Stimulated activated naive B cell treated with anti-CD40 and anti-IgM and Interleukin-4, amounts not matched to agents 10 μg/mL and 1 μg/mL and 100 μg/mL, for 72 hours (primary cell): ENCODE results near the gene TMEM178B.

Source experiments
- ATAC-seq, 2 donors: fragments of 150-1000 bp; cut with Tn5 transposase; replicated peaks; 2 replicates each; pipeline ENCODE4 v1.10.0; 2021; ENCODE audit warnings: moderate library complexity in 1 of 2
- DNase-seq: peaks from one replicate; pipeline ENCODE4 v3.0.0; 2021
- H3K27ac Mint-ChIP-seq: one replicate; pipeline ENCODE4 v1.8.0; 2022; ENCODE audit warnings: mild to moderate bottlenecking, mixed read lengths
- H3K27me3 Mint-ChIP-seq, 2 donors: one replicate each; pipeline ENCODE4 v1.8.0; 2022; ENCODE audit warnings: mixed read lengths in 2 of 2
- H3K36me3 Mint-ChIP-seq, 2 donors: one replicate each; pipeline ENCODE4 v1.8.0; 2022; ENCODE audit warnings: mixed read lengths in 2 of 2, mild to moderate bottlenecking in 1 of 2
- H3K4me1 Mint-ChIP-seq, 2 donors: one replicate each; pipeline ENCODE4 v1.8.0; 2022; ENCODE audit warnings: mixed read lengths in 2 of 2, mild to moderate bottlenecking in 1 of 2
- H3K4me3 Mint-ChIP-seq, 2 donors: one replicate each; pipeline ENCODE4 v1.8.0; 2022; ENCODE audit warnings: mild to moderate bottlenecking in 2 of 2, mixed read lengths in 2 of 2, moderate library complexity in 1 of 2
- H3K9me3 Mint-ChIP-seq, 2 donors: one replicate each; pipeline ENCODE4 v1.8.0; 2022; ENCODE audit warnings: mixed read lengths in 2 of 2, mild to moderate bottlenecking in 1 of 2

Gene TMEM178B

DNA sequence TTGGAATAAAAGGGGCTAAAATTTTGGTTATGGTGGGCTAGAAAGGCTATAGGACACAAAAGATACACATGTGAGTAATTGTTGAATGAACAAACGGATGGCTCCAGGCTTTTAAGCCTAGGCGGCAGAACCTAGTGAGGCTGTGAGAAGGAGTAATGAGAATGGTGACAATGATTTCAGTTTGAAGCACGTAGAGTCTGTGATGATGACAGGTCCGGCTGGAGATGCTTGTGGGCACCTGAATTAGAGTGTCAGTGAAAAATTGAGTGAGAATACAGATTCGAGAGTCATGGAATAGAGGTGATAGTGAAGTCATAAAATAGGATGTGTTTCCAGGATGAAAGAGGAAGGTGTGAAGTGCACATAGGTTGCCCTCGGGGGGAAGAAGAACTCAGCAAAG lies 170.6 kb downstream of the TMEM178B start:
- DNase-seq (no peak), ATAC-seq (no peak)
- H3K9me3 Mint-ChIP-seq: no peaks in the 10 kb centered on the region
- no peaks in the 10 kb centered on the region for H3K4me1 Mint-ChIP-seq
- no peak overlapping the region for H3K4me3 Mint-ChIP-seq
- peaks cover 0 to 6% of the 10 kb centered on the region in 2 donors for H3K27me3 Mint-ChIP-seq
- no peak overlapping the region for H3K27ac Mint-ChIP-seq
- H3K36me3 Mint-ChIP-seq: no peaks in the 10 kb centered on the region

DNA sequence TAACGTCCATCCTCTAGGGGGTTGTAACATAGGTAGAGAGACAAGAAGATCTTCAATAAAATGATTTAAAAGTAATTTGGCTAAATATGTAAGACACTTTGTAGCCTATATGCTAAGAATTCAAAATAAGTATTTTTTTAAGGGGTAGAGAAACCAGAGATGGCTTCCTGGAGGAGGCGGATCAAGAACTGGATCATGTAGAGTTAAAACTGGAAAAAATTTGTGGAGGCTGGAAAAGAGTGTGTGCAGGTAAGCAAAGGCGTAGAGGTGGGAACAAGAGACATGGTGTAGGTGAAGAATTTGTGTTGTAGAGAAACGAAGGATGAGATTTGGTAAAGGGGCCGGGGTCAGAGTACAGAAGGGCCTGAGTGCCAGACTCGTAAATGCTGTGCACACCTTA lies 172.6 kb downstream of the TMEM178B start:
- H3K4me1 Mint-ChIP-seq: no peaks in the 10 kb centered on the region
- H3K27me3 Mint-ChIP-seq: peaks cover 9 to 16% of the 10 kb centered on the region in 2 donors
- H3K36me3 Mint-ChIP-seq: no peaks in the 10 kb centered on the region
- H3K4me3 Mint-ChIP-seq: no peak overlapping the region
- H3K27ac Mint-ChIP-seq: no peak overlapping the region
- no peaks in the 10 kb centered on the region for H3K9me3 Mint-ChIP-seq
- DNase-seq (no peak), ATAC-seq (no peak)

DNA sequence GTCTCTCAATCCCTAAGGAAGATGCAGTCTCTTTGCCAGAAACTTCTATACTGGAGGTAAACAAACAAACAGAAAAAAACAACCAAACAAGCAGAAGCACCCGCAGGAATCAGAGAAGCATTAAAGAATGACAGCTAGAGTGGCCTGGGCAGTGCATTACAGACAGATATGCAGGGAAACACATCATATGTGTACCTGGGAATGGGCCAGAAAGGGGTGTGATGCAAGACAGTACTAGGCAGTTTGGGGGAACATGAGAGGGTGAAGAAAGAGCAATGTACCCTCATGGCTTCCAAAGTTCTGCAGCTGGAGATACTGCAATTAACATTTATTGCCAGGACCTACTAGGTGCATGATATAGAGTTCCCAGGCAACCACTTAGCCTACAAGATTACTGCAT lies 177.3 kb downstream of the TMEM178B start:
- DNase-seq: no peak
- Mint-ChIP-seq H3K4me1 (no peaks in the 10 kb centered on the region), H3K9me3 (peaks cover 0 to 2% of the 10 kb centered on the region in 2 donors), H3K27me3 (peaks cover 9 to 15% of the 10 kb centered on the region in 2 donors), H3K36me3 (no peaks in the 10 kb centered on the region), H3K27ac (no peak overlapping the region), H3K4me3 (no peak overlapping the region)
- no peak for ATAC-seq

DNA sequence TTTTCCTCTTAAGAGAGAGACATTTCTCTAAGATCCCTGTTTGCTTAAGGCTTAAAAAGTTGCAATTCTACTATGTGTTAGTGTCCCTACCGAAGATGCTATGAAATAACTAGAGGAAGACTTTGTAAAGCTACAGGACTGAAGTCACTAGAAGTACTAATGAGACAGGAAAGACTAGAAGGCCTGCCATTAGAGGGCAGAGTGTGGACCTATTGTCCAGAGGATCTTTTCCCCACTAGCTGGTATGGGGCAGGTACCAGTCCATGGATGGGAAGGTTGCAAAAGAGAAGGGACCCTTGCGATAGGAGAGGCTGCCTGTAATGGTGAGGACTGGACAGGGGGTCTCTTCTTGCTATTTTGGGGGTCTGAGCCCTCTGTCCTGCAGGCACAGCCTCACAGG lies 178.1 kb downstream of the TMEM178B start:
- DNase-seq (no peak), ATAC-seq (no peak)
- no peak overlapping the region for H3K4me3 Mint-ChIP-seq
- H3K27ac Mint-ChIP-seq: no peak overlapping the region
- peaks cover 9 to 10% of the 10 kb centered on the region in 2 donors for H3K27me3 Mint-ChIP-seq
- H3K36me3 Mint-ChIP-seq: no peaks in the 10 kb centered on the region
- no peaks in the 10 kb centered on the region for H3K4me1 Mint-ChIP-seq
- peaks cover 7% of the 10 kb centered on the region in 2 donors for H3K9me3 Mint-ChIP-seq

DNA sequence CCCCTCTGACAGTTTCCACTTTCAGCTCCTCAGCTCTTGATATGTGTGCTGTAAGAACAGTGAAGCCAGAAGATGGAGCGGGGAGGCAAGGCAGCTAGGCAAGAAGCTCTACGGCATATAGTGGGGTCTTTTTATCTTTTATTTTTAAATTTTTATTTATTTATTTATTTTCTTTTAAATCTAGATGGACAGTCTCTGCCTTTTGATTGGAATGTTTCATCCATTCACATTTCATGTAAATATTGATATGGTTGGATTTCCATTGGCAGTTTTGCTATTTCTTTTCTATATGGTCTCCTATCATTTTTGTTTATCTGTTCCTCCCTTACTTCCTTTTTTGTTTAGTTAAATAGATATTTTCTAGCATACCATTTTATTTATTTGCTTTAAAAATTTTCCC lies 183.7 kb downstream of the TMEM178B start:
- Mint-ChIP-seq H3K9me3 (peaks cover 16 to 22% of the 10 kb centered on the region in 2 donors), H3K4me3 (no peak overlapping the region), H3K27me3 (peaks cover 0 to 1% of the 10 kb centered on the region in 2 donors), H3K4me1 (no peaks in the 10 kb centered on the region), H3K36me3 (no peaks in the 10 kb centered on the region), H3K27ac (no peak overlapping the region)
- no peak for ATAC-seq
- DNase-seq: no peak

DNA sequence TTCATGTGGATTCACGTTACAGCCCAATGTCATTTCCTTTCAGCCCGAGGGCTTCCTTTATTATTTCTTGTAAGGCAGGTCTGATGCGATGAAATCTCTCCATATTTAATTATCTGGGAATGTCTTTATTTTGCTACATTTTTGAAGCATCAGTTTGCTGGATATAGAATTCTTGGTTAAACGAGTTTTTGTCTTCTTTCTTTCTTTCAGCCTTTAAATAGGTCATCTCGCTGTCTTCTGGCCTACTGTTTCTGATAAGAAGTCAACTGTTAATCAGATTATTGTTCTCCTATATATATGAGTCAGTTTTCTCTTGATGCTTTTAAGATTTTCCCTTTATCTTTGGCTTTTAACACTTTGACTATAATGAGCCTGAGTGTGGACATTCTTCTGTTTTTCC lies 184.7 kb downstream of the TMEM178B start:
- peaks cover 0 to 10% of the 10 kb centered on the region in 2 donors for H3K27me3 Mint-ChIP-seq
- ATAC-seq (no peak), DNase-seq (no peak)
- no peaks in the 10 kb centered on the region for H3K4me1 Mint-ChIP-seq
- H3K9me3 Mint-ChIP-seq: peaks cover 16 to 22% of the 10 kb centered on the region in 2 donors
- no peaks in the 10 kb centered on the region for H3K36me3 Mint-ChIP-seq
- H3K4me3 Mint-ChIP-seq: no peak overlapping the region
- H3K27ac Mint-ChIP-seq: no peak overlapping the region

DNA sequence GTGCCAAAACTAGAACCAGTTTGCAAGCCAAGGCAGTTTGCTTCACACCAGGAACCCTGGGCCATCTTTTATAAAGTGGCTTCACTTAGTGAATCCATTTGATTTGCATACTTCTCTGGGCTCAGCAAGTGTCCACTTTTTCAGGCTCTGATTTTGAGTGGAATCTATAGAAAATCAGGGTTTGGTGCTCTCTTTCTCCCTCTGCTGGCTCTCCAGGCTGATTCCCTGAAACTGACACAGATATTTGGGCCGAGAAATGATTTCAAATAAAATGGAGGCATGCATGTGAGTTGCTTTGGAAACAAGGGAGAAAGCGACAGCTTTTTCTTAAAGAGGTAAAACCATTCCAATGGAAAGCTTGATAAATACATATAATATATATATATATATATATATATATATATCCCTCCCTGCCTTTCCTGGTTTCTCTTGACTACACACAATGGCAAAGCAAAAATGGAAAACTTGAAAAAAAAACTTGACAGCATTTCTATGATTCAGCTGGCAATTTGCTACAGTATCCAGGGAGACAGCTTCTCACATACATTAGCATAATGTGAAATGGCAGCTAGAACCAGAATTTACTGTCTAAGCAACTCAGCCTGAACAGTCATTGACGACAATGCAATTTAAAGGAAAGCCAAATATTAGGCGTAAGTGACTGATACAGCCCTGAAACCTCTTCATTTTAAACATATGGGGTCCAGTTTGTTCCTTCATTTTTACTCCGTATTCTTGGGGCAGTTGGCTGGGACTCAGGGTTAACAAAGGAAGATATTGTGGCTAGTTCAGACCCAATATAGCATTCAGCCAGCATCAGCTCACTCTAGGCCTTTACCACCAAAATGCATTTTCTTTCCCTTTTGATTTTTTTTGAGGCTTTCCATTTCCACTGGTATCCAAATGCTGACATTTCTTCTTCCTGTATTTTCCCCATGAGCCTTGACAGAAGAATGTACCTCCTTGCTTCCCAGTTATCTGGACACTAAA lies 188.5 kb downstream of the TMEM178B start:
- DNase-seq: no peak
- Mint-ChIP-seq H3K4me1 (no peaks in the 10 kb centered on the region), H3K9me3 (peaks cover 11 to 15% of the 10 kb centered on the region in 2 donors), H3K4me3 (no peak overlapping the region), H3K36me3 (no peaks in the 10 kb centered on the region), H3K27me3 (peaks cover 0 to 10% of the 10 kb centered on the region in 2 donors), H3K27ac (no peak overlapping the region)
- ATAC-seq: no peak

DNA sequence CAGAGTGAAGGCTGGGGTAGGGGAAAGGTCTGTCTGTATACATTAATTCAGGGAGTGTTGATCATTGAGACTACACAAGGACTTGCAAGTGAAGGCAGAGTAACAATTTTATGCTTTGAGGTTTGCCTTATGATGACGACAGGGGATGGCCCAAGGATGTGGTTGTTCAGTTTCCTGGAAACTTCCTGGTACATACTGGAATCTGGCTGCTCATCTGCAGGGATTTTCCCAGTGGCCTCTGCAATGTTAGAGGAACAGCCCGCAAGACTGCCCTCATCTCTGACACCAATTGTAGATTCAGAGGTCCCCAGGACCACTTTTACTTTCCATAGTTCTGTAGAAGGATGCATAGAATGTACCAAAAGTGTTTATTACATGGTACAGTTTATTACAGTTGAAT lies 189.6 kb downstream of the TMEM178B start:
- peaks cover 9 to 14% of the 10 kb centered on the region in 2 donors for H3K9me3 Mint-ChIP-seq
- no peaks in the 10 kb centered on the region for H3K36me3 Mint-ChIP-seq
- no peak overlapping the region for H3K4me3 Mint-ChIP-seq
- peaks cover 0 to 10% of the 10 kb centered on the region in 2 donors for H3K27me3 Mint-ChIP-seq
- no peak overlapping the region for H3K27ac Mint-ChIP-seq
- H3K4me1 Mint-ChIP-seq: no peaks in the 10 kb centered on the region
- no peak for ATAC-seq
- DNase-seq: no peak

DNA sequence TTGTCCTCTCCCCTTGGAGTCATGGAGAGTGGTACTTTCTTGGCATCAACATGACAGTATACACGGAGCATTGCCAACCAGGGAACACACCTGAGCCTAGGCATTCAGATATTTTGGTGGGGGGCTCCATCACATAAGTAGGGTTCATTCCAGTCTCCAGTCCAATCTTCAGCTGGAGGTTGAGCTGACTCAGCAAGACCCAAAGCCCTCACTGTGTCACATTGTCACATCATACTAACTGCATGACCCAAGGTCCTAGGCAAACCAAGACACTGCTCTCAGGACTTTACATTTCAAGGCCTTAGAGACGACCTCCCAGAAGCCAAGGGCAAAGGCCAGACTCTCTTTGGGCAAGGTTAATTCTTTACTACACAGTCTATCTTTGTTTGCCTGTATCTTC lies 190.1 kb downstream of the TMEM178B start:
- Mint-ChIP-seq H3K4me1 (no peaks in the 10 kb centered on the region), H3K27me3 (peaks cover 0 to 10% of the 10 kb centered on the region in 2 donors), H3K27ac (no peak overlapping the region), H3K4me3 (no peak overlapping the region), H3K36me3 (no peaks in the 10 kb centered on the region), H3K9me3 (peaks cover 4 to 9% of the 10 kb centered on the region in 2 donors)
- ATAC-seq: no peak
- no peak for DNase-seq

DNA sequence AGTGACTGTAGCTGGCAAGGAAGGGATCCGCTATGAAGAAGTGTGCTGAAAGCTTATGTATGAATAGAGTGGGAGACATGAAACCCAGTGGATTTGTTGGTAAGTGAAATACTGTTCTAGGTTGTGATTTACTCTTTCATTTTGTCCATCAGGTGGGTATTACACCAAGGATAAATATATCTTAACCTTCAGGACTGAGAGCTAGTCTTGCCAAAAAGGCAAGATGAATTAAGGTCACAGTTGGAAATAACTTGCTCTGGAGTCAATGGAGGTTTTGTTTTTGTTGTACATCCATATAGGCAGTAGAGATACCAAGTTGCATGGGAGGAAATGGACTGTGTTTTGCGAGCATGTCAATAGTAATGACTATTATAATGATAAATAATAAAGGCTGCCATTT lies 190.6 kb downstream of the TMEM178B start:
- no peak for DNase-seq
- Mint-ChIP-seq H3K4me3 (no peak overlapping the region), H3K4me1 (no peaks in the 10 kb centered on the region), H3K36me3 (no peaks in the 10 kb centered on the region), H3K9me3 (peaks cover 4 to 7% of the 10 kb centered on the region in 2 donors), H3K27me3 (peaks cover 0 to 10% of the 10 kb centered on the region in 2 donors), H3K27ac (no peak overlapping the region)
- no peak for ATAC-seq

DNA sequence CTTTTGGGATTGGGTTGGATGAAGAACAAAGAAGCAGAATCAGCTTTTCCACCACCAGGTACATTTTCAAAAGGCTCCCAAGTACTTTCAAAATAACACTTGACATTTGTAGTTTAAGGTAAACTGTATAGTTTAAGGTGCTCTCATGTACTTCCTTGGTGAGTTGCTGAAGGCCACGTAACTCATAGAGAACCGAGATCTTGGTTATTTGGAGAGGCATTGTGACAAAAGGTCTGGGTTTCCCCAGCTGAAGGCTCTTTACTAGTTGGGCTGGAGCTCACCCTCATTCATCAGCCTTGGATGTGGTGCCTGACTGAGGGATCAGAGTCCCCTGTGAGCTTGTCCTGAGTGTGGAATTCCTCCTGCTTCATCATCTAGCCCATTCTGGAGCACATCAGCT lies 191.8 kb downstream of the TMEM178B start:
- Mint-ChIP-seq H3K4me1 (no peaks in the 10 kb centered on the region), H3K9me3 (peaks cover 0 to 2% of the 10 kb centered on the region in 2 donors), H3K36me3 (no peaks in the 10 kb centered on the region), H3K27ac (no peak overlapping the region), H3K4me3 (no peak overlapping the region), H3K27me3 (peaks cover 0 to 10% of the 10 kb centered on the region in 2 donors)
- ATAC-seq (no peak), DNase-seq (no peak)

DNA sequence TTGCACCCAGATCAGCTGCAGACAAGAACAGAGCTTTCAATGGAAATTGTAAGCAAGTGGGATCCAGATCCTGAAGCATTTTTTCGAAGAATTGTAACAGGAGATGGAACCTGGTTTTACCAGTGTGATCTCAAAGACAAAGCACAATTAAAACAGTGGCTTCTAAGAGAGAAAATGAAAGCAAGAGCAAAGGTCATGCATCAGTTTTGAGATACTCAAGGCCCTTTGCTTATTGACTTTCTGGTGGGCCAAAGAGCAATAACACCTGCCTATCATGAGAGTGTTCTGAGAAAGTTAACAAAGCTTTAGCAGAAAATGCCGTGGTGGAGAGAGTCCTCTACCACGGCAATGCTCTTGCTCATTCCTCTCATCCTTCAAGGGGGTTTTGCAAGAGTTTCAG lies 194.8 kb downstream of the TMEM178B start:
- Mint-ChIP-seq H3K36me3 (no peaks in the 10 kb centered on the region), H3K27me3 (no peaks in the 10 kb centered on the region), H3K27ac (no peak overlapping the region), H3K4me1 (no peaks in the 10 kb centered on the region), H3K4me3 (no peak overlapping the region), H3K9me3 (peaks cover 0 to 2% of the 10 kb centered on the region in 2 donors)
- DNase-seq (no peak), ATAC-seq (no peak)

DNA sequence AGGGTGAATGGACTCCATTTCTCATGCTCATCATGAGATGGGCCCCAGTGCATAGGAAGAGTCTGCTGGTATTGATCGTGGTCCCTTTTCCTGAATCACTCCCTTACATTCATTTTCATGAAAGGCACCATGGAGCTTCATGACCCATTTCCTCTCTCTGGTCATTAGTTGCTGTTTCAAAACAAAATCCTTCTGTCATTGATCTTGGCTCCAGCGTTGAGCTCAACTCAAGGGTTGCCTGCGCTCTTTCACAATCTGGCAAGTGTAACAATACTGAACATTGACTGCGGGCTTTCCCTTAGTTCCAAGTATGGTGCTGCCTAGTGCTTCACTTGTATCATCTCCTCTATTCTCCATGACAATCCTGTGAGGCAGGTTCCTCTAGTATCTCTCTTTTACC lies 197.6 kb downstream of the TMEM178B start:
- H3K4me3 Mint-ChIP-seq: no peak overlapping the region

DNA sequence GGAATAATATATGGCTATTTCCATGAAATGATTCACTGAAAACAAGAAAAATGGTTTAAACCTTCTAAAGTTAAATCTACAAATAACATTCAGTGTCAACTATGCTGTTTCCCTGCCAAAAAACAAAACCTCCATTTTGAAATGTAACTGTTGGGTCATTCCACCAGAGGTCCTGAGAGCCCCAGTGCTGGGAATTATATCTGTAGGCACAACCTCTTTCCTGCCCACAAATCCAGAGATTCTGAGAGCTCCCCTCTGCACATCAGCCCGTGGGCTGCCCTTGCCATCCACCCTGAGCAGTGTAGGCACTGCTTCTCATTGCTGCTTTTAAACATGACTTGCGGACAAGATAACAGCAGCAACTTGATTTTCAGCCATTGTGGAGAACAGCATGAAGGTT lies 198.6 kb downstream of the TMEM178B start:
- no peaks in the 10 kb centered on the region for H3K27me3 Mint-ChIP-seq

More for the DNA sequence above, 197.6 kb downstream of the TMEM178B start:
- ATAC-seq: no peak
- Mint-ChIP-seq H3K36me3 (no peaks in the 10 kb centered on the region), H3K27ac (no peak overlapping the region), H3K9me3 (peaks cover 4% of the 10 kb centered on the region in 2 donors), H3K27me3 (no peaks in the 10 kb centered on the region), H3K4me1 (no peaks in the 10 kb centered on the region)
- DNase-seq: no peak

DNA sequence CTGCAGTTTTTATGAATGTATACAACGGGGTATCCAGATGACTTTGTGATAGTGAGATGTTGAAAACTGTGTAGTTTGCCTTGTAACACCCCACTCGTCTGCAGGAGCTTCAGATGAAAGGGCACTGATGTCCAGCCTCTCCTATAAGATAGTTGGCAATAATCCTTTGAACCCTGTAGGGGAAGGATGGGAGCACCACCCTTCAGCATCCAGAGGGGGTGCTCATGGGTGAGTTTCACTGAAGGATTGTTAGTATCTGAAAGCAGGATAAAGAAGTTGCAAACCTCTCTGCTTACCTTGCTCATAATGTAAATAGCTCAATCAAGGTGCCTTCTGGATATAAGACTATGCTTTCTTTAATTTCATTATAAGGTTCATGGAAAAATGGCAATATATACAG lies 201.5 kb downstream of the TMEM178B start:
- Mint-ChIP-seq H3K9me3 (peaks cover 4% of the 10 kb centered on the region in 2 donors), H3K4me1 (no peaks in the 10 kb centered on the region), H3K36me3 (no peaks in the 10 kb centered on the region), H3K4me3 (no peak overlapping the region), H3K27me3 (no peaks in the 10 kb centered on the region), H3K27ac (no peak overlapping the region)
- ATAC-seq (no peak), DNase-seq (no peak)

More for the DNA sequence above, 198.6 kb downstream of the TMEM178B start:
- Mint-ChIP-seq H3K4me1 (no peaks in the 10 kb centered on the region), H3K9me3 (peaks cover 4% of the 10 kb centered on the region in 2 donors), H3K27ac (no peak overlapping the region), H3K36me3 (no peaks in the 10 kb centered on the region), H3K4me3 (no peak overlapping the region)
- DNase-seq (no peak), ATAC-seq (no peak)
